Stimulated activated CD4-positive, alpha-beta T cell treated with anti-CD3 and anti-CD28 coated beads, Interleukin-12 subunit alpha, Interleukin-12 subunit beta, amount 100 ng/mL, for 24 hours (primary cell): ENCODE data around the gene ACSM3.
"Not testable (repeated sequence)": the region's sequence is repeated elsewhere in the genome, so short reads cannot be mapped to it uniquely, and the experiment has no call there.

Experiments
- DNase-seq, 2 experiments: peaks; one replicate each; pipeline ENCODE4 v3.0.0-alpha.2; 2020; ENCODE audit warnings: low read depth in 2 of 2

Gene ACSM3

GRCh38 chr16:20763461-20764232, at the start of gene ACSM3:
TSS of gene ACSM3 (plus strand) at chr16:20764014. CDS start at chr16:20770035, 6,021 bp downstream.
- DNase-seq: peak; percentile 27 to 33

GRCh38 chr16:20717718-20718117, 46.1 kb upstream of the ACSM3 start:
- not testable (repeated sequence) for DNase-seq

GRCh38 chr16:20720251-20720650, 43.6 kb upstream of the ACSM3 start:
- no peak for DNase-seq

- no peak for DNase-seq
Observed at GRCh38 chr16:20726661-20727060, 37.2 kb upstream of the ACSM3 start.

- no peak for DNase-seq
Observed at GRCh38 chr16:20727181-20727580, 36.6 kb upstream of the ACSM3 start.

- no peak for DNase-seq
Observed at GRCh38 chr16:20729141-20729540, 34.7 kb upstream of the ACSM3 start.

DNA sequence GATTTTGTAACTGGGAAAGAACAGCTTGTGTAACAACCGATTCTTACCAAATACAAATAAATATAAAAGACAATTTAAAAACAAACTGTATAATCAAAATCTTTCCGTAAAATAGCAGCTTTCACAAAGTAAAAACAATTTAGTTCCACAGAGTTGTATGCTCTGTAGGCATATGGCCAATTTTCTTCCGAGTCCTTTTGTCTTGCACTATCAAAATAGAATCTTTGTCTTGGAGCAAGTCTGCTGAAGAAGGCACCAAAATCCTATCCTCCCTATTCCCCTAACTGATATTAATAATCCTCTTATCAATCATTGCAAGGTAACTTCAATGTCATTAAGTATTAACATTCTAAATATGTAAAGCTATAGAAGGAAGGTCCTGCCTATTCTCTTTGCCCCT, 29.8 kb upstream of the ACSM3 start:
- no peak for DNase-seq

GRCh38 chr16:20734782-20735181, 29.0 kb upstream of the ACSM3 start:
- DNase-seq: no peak

- no peak for DNase-seq
Observed at GRCh38 chr16:20735490-20735889, 28.3 kb upstream of the ACSM3 start.

DNA sequence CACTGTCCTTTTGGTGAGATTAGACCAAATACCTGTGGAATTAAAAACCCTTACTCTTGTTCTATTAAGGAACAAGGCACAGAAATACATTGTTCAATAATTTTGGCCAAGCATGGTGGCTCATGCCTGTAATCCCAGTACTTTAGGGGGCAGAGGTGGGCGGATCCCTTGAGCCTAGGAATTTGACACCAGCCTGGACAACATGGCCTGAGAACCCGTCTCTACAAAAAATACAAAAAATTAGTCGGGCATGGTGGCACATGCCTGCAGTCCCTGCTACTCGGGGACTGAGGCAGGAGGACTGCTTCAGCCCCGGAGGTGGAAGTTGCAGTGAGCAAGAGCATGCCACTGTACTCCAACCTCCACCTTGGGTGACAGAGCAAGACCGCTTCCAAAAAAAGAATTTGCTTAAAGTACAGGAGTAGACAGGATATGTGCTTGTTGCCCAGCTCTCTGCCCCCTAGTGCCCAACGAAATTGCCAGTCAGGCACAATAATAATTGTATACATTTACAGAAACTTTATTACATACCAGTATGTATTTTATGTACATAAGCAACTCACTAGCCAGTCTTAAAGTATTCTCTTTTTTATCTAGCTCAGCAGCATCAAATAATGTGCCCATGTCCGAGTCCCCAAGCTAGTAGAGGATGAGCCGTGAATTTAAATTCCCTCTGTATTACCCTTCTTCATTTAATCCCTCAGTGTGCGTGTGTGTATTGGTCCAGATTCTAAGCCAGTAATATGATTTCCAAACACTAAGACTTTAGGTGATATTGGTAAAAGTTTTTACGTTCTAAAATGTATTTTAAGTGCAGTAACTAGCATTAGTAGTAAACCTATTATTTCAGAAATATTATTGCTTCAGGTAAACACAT, 23.6 kb upstream of the ACSM3 start:
- no peak for DNase-seq

GRCh38 chr16:20740901-20741521, 22.8 kb upstream of the ACSM3 start:
- DNase-seq: peak; percentile 85

GRCh38 chr16:20741554-20742285, 22.1 kb upstream of the ACSM3 start, which contains the start of gene THUMPD1:
TSS of gene THUMPD1 (minus strand) at chr16:20741818. CDS start at chr16:20741739, 79 bp downstream.
- DNase-seq: peak; percentile 96 to 99

DNA sequence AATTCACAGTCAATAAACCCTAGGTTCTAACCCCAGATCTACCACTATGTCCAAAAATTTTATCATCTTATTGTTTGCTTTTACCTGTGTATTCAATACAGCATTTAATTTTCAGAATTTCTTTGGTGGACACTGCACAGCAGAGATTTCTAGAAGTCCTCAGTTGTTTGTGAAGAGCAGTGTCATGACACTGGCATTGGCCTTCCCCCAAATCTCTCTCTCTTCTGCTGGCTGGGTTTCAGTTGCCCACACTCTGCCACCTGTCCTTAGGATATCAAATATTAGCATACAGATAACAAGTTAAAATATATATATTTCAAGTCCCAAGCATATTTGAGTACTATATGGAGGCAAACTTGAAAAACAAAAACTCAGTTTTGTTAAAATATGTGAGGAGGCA, 20.2 kb upstream of the ACSM3 start:
- no peak for DNase-seq

GRCh38 chr16:20744922-20745440, 18.8 kb upstream of the ACSM3 start:
- no peak for DNase-seq

DNA sequence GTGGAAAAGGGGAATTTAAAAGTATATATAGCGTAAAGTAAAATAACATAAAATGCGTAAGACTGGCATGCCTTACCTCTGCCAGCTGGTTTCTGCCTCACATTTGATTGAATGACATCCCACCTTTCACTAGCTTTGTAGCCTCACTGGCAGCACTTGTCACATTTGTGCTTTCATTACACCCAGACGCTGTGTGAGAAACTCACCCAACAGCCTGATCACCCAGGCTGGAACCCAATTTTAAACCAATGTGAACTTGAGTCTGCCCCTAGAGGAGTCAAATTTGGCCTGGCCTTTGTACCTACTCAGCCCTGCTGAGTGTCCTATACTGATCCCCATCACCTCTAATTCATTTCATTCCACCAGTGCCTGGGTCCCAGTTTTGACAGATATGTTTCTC, 17.4 kb upstream of the ACSM3 start:
- no peak for DNase-seq

DNA sequence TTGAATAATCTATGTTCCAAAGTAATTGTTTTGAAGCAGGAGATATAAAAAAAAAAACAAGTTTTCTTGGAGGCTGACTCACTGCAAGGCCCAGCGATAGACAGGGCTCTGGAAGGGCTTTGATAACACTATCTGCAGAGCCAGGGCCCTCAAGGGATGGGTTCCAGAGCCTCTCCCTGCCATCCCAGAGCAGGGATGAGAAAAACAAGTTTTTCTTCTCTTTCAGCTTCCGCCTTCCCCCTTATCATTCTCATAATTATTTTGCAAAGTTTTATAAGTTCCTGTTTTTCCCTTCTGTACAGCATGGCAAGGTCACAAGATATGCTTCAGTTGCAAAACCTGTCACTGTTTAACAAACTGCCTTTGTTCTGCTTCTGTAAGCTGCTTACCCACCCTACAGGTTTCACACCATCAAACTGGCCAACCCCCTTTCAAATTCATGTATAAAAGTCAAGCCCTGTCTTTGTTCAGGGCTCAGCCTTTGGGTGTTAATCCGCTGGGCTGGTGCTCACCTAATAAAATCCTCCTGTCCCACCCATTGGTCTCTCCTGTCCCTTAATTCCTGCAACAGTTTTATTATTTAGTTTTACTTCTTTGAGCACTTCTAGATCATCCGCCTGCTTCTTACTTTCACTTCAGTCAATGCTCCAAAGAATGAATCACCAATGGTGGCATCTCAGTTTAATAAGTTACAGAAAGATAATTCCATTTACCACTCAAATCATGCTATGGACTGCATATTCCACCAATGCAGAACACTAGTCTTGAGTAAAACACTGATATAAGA, 16.6 kb upstream of the ACSM3 start:
- DNase-seq: no peak

DNA sequence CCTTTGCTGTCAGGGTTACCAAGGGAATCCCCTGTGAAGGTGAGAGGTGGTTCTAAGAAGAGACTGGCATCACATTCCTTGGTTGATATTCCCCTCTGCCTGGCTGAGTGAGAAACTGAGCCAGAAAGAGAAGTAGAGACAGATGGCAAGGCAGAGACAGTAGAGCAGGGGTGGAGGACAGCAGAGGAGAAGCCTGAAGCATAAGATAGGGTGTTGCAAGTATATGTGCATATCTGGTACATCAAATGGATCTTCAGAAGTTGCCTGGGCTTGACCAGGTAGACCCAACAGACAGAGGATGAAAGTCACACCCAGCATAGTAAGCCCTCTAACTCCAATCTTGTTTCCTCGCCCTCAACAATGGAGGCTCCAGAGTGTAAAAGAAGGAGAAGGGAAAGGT, 14.3 kb upstream of the ACSM3 start:
- DNase-seq: no peak

GRCh38 chr16:20750558-20750957, 13.3 kb upstream of the ACSM3 start:
- no peak for DNase-seq

- DNase-seq: no peak
Observed at GRCh38 chr16:20753727-20754126, 10.1 kb upstream of the ACSM3 start.

- no peak for DNase-seq
Observed at GRCh38 chr16:20755238-20755637, 8.6 kb upstream of the ACSM3 start.

- DNase-seq: not testable (repeated sequence)
Observed at GRCh38 chr16:20755799-20756198, 8.0 kb upstream of the ACSM3 start.
